ENCODE results near the gene ZBTB46. TPM values are rescaled to one million over a fixed set of nuclear protein-coding genes. Genes with fewer than 3 reads are reported as not detected.
A peak's percentile ranks its signal among the peaks of the same experiment; 100 is the strongest.

The ZBTB46 gene
- total and polyA plus RNA-seq, 10 of the 15 experiments (the other 5 are each of a cell fraction or from before 2014, with no cell fraction given) = 0.15 to 0.92 (median 0.34) TPM

DNA sequence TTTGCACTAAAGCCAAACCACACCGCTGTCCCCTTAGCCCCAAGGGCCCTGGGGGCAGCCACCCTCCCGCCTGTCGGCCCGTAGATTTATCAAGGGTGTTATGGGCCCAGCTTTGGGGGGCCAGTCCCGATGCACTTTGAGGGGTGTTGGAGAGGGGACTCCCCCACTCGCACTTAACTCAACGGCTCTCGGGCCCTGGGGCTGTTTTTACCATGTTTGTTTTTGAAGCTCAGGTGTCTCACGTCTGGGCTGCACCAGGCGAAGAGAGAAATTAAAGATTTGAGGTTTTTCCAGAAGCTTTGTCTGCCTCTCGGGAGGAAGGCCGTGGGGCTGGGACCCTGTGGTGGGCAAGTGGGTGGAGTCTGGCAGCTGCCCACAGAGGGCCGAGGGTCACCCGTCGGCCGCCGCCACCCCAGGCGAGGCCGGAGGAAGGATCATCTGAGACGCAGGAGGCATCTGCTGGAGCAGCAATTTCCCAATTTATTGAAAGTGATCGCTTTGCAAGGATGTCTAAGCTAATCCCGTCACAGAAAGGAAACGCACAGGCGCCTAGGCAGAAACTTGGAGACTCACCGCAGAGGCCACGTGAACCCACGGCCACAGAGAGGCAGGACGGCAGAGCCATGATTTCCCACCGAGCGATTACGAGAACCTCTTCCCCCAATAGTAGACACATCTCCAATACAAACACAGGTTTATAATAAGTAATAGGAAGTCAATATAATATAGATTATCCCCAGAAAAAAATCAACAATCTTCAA is 87.7 kb downstream of the ZBTB46 start:
- H3K36me3 ChIP-seq (ENCODE audit: control insufficient read depth in 2 of 2, insufficient read depth in 2 of 2, low read length in 1 of 2) = peaks cover 0 to 4% of the 10 kb centered on the region in 2 experiments; a peak in 2 of 4 replicates
- 0 out of 2 replicates have a peak, but pooled peaks have one; percentile 28 for TF ChIP-seq POLR2A (IDR thresholded peaks at IDR 0.05; ENCODE audit: low read depth, low read length)
- TF ChIP-seq TCF3 (IDR thresholded peaks at IDR 0.05; ENCODE audit: borderline replicate concordance, insufficient read depth, low read depth, low read length) = 0 out of 2 replicates have a peak, but pooled peaks have one; percentile 15
- TF ChIP-seq CHD4 (IDR thresholded peaks at IDR 0.05) = no peak
- no peak overlapping the region for H2AFZ ChIP-seq (ENCODE audit: control insufficient read depth, low read depth, low read length)
- TSS peak; percentile 54 for BruUV-seq (replicated peaks)
- H4K20me1 ChIP-seq (ENCODE audit: control insufficient read depth, insufficient read depth) = no peaks in the 10 kb centered on the region
- H3K27ac ChIP-seq (ENCODE audit: control insufficient read depth, insufficient read depth) = no peak overlapping the region
- H3K9ac ChIP-seq (ENCODE audit: control insufficient read depth, insufficient read depth, low read length) = no peak overlapping the region
- peaks cover 15% of the 10 kb centered on the region for H3K4me1 ChIP-seq (ENCODE audit: control insufficient read depth, insufficient read depth, low read length)
- H3K4me2 ChIP-seq (ENCODE audit: control insufficient read depth, insufficient read depth) = no peak overlapping the region
- H3K9me3 ChIP-seq (replicated peaks; ENCODE audit: control insufficient read depth, insufficient read depth, low read length) = no peaks in the 10 kb centered on the region
- CTCF ChIA-PET = interaction anchor here (0.8 to 1.1 kb wide), 2 partner anchors 36 to 43 kb away, joined by 3 to 4 read pairs; partner anchors contain the start of genes ARFRP1 and ZGPAT
- in situ Hi-C loops (cut with MboI) = no loop called here
- RAD21 ChIA-PET (ENCODE audit: unreplicated experiment) = no interaction called here
- DNase-seq (ENCODE audit: low read depth, low spot score) (no peak), FAIRE-seq (no peak), ATAC-seq (no peak)
- no peak overlapping the region for H3K4me3 ChIP-seq
- 89% methylated on average over 31 of the region's 31 CpGs for WGBS (ENCODE audit: insufficient coverage, insufficient replicate concordance, low lambda C conversion rate, missing lambda C conversion rate)
- H3K79me2 ChIP-seq (ENCODE audit: control insufficient read depth, insufficient read depth, low read length) = peaks cover 7% of the 10 kb centered on the region
- POLR2A ChIA-PET = interaction anchor here (0.6 to 0.8 kb wide), 2 partner anchors 35 to 119 kb away, joined by 3 read pairs; partner anchors contain the start of genes ARFRP1 and ZGPAT
- H3K27me3 ChIP-seq (replicated peaks in 1 of 2; ENCODE audit: control insufficient read depth in 2 of 2, insufficient read depth in 2 of 2, low read length in 1 of 2) = no peaks in the 10 kb centered on the region
- intact Hi-C loops (cut with micrococcal nuclease; ENCODE audit: unreplicated experiment) = no loop called here
- SMC1A ChIA-PET (ENCODE audit: uncharacterized antibody, unreplicated experiment) = no interaction called here

DNA sequence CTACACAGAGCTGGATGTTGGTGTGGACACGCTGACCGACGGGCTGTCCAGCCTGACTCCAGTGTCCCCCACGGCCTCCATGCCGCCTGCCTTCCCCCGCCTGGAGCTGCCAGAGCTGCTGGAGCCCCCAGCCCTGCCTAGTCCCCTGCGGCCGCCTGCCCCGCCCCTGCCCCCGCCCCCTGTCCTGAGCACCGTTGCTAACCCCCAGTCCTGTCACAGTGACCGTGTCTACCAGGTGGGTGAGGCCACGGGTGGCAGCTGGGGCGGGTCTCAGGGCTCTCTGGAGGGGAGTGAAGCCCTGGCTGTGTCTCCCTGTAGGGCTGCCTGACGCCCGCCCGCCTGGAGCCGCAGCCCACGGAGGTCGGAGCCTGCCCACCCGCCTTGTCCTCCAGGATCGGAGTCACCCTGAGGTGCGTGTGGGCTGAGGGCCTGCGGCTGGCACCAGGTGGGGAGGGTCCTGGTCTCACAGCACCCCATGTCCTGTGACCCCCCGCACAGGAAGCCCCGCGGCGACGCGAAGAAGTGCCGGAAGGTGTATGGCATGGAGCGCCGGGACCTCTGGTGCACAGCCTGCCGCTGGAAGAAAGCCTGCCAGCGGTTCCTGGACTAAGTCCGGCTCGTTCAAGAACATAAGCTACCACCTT is 88.6 kb downstream of the ZBTB46 start:
- no peaks in the 10 kb centered on the region for H3K27me3 ChIP-seq (replicated peaks in 1 of 2; ENCODE audit: control insufficient read depth in 2 of 2, insufficient read depth in 2 of 2, low read length in 1 of 2)
- ChIA-PET RAD21 (ENCODE audit: unreplicated experiment) (no interaction called here), CTCF (interaction anchor here (0.6 to 1.4 kb wide), 3 partner anchors 26 to 103 kb away, joined by 4 to 6 read pairs (median 4); no protein-coding TSS in a partner anchor), POLR2A (interaction anchor here (0.8 kb wide), 1 partner anchor 34 kb away, joined by 3 read pairs; the partner anchor contains the start of genes ARFRP1 and ZGPAT), SMC1A (ENCODE audit: uncharacterized antibody, unreplicated experiment) (no interaction called here)
- FAIRE-seq (no peak), ATAC-seq (no peak), DNase-seq (ENCODE audit: low read depth, low spot score) (no peak)
- no peak overlapping the region for H3K27ac ChIP-seq (ENCODE audit: control insufficient read depth, insufficient read depth)
- TF ChIP-seq POLR2A (IDR thresholded peaks at IDR 0.05; ENCODE audit: low read depth, low read length) = 0 out of 2 replicates have a peak, but pooled peaks have one; percentile 20
- TF ChIP-seq CBFB (IDR thresholded peaks at IDR 0.05; ENCODE audit: low read depth) = no peak
- TF ChIP-seq, protein P1, sequence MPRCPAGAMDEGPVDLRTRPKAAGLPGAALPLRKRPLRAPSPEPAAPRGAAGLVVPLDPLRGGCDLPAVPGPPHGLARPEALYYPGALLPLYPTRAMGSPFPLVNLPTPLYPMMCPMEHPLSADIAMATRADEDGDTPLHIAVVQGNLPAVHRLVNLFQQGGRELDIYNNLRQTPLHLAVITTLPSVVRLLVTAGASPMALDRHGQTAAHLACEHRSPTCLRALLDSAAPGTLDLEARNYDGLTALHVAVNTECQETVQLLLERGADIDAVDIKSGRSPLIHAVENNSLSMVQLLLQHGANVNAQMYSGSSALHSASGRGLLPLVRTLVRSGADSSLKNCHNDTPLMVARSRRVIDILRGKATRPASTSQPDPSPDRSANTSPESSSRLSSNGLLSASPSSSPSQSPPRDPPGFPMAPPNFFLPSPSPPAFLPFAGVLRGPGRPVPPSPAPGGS (IDR thresholded peaks at IDR 0.05; ENCODE audit: borderline replicate concordance, insufficient read depth, low read depth, low read length, poor library complexity, severe bottlenecking) = no peak
- no peaks in the 10 kb centered on the region for H3K9me3 ChIP-seq (replicated peaks; ENCODE audit: control insufficient read depth, insufficient read depth, low read length)
- no TSS peak for BruUV-seq (replicated peaks)
- H2AFZ ChIP-seq (ENCODE audit: control insufficient read depth, low read depth, low read length) = no peak overlapping the region
- H3K79me2 ChIP-seq (ENCODE audit: control insufficient read depth, insufficient read depth, low read length) = peaks cover 12% of the 10 kb centered on the region
- H3K36me3 ChIP-seq (ENCODE audit: control insufficient read depth in 2 of 2, insufficient read depth in 2 of 2, low read length in 1 of 2) = peaks cover 0 to 4% of the 10 kb centered on the region in 2 experiments; a peak in 2 of 4 replicates
- WGBS (ENCODE audit: insufficient coverage, insufficient replicate concordance, low lambda C conversion rate, missing lambda C conversion rate) = 93% methylated on average over 35 of the region's 37 CpGs
- H3K9ac ChIP-seq (ENCODE audit: control insufficient read depth, insufficient read depth, low read length) = no peak overlapping the region
- intact Hi-C loops (cut with micrococcal nuclease; ENCODE audit: unreplicated experiment) (no loop called here), in situ Hi-C loops (cut with MboI) (no loop called here)
- no peak overlapping the region for H3K4me3 ChIP-seq
- H3K4me1 ChIP-seq (ENCODE audit: control insufficient read depth, insufficient read depth, low read length) = peaks cover 18% of the 10 kb centered on the region
- H3K4me2 ChIP-seq (ENCODE audit: control insufficient read depth, insufficient read depth) = no peak overlapping the region
- no peaks in the 10 kb centered on the region for H4K20me1 ChIP-seq (ENCODE audit: control insufficient read depth, insufficient read depth)

Measured in GM12878 (cell line).